HG03039 (cell line): ENCODE measurements around the gene PLK3.
"Not testable (repeated sequence)": the region's sequence is repeated elsewhere in the genome, so short reads cannot be mapped to it uniquely, and the experiment has no call there.

ENCODE experiments used
- ATAC-seq: cut with Tn5 transposase; IDR thresholded peaks from one replicate; pipeline ENCODE4 v1.9.1; 2021; ENCODE audit warnings: mild to moderate bottlenecking, moderate library complexity; ENCODE audit not compliant: unreplicated experiment

The PLK3 gene

DNA sequence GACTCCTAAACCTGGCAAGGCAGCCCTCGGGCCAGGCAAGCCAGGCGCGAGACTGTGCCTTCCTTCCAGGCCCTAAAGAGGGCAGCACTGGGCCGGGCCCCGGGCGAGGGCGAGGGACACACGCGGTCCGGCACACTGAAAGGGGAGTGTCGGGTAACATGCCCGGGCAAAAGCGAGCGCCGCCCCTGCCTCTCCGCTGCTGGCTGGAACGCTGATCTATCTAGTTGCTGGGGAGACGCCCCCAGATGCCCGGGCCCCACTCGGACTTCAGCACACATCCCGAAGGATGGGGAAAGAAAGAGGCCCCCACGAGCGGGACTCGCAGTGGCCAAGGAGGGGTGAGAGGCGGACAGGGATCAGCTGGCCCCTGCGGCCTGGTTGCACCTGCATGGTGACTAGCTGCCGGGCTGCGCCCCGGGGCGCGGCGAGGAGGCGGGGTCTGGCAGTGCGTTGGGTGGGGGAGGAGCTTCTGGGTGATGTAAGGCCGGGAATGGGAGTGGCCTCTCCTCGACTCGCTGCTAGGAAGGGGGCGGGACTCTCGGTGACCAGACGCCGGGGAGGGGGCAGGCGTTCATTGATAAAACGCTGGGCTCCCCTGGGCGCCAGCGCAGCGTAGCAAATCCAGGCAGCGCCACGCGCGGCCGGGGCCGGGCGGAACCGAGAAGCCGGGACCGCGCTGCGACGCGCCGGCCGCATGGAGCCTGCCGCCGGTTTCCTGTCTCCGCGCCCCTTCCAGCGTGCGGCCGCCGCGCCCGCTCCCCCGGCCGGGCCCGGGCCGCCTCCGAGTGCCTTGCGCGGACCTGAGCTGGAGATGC, at the start of gene PLK3:
Gene PLK3, plus strand, starts transcription at position 608 of the 815 bp plus-strand sequence. Its CDS starts 87 bp downstream, at position 695.
- peak; percentile 81 for ATAC-seq

DNA sequence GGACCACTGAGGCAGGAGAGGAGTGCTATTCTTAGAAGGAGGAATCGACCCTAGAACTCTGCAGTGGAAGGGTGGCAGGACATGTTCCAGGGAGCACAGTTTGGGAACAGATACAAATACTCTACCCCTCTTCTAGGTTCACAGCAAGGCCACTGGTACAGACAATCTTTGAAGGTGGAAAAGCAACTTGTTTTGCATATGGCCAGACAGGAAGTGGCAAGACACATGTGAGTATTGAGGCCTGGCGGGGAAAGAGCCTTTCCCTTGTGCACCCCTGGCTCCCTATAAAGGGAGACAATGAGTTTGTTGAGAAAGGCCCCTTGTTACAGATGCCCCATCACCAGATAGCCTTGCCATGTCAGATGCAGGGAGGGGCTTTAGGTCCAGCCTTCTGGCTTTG, 42.8 kb upstream of the PLK3 start:
- no peak for ATAC-seq

DNA sequence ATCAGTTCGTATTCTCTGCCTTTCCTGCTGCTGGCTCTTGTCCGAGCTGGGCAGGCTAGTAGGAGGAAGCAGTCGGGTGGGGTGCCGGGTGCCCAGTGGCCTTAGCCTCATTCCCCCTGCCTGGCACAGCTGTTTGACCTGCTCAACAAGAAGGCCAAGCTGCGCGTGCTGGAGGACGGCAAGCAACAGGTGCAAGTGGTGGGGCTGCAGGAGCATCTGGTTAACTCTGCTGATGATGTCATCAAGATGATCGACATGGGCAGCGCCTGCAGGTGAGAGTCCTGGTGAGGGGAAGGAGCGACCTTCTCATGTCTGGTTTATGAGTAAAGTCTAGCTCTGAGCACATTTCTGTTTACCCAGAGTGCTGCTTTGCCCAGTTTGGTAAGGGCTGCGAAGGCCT, 41.1 kb upstream of the PLK3 start:
- no peak for ATAC-seq

DNA sequence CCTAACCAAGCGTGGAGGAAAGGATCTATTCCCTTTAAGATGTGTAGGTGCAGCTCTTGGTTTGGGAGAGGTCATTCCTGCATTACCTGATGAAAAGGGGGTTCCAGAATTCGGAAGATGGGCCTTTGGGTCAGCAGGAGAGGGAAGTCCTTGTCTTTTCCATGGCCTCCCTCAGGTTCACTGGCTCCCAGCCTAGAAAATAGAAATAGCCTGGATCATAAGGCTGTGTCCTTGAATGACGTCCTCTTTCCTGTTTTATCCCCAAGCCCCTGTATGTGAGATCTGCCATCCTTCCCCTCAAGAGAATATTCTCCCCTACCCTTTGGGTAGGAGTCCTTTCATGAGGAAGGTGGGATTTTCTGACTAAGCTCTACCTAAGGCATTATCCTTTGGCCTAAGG, 39.3 kb upstream of the PLK3 start:
- no peak for ATAC-seq

DNA sequence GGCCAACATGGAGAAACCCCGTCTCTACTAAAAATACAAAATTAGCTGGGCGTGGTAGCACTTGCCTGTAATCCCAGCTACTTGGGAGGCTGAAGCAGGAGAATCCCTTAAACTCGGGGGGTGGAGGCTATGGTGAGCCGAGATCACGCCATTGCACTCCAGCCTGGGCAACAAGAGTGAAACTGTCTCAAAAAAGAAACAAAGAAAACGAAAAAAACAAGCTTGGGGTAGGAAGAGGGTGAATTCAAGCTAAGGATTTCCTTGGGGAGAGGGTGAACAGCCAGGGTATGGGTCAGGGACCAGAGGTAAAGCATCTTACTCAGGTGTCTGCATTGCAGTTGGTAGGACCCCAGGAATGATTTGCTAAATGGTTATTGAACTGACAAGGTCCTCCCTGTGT, 33.8 kb upstream of the PLK3 start:
- not testable (repeated sequence) for ATAC-seq

DNA sequence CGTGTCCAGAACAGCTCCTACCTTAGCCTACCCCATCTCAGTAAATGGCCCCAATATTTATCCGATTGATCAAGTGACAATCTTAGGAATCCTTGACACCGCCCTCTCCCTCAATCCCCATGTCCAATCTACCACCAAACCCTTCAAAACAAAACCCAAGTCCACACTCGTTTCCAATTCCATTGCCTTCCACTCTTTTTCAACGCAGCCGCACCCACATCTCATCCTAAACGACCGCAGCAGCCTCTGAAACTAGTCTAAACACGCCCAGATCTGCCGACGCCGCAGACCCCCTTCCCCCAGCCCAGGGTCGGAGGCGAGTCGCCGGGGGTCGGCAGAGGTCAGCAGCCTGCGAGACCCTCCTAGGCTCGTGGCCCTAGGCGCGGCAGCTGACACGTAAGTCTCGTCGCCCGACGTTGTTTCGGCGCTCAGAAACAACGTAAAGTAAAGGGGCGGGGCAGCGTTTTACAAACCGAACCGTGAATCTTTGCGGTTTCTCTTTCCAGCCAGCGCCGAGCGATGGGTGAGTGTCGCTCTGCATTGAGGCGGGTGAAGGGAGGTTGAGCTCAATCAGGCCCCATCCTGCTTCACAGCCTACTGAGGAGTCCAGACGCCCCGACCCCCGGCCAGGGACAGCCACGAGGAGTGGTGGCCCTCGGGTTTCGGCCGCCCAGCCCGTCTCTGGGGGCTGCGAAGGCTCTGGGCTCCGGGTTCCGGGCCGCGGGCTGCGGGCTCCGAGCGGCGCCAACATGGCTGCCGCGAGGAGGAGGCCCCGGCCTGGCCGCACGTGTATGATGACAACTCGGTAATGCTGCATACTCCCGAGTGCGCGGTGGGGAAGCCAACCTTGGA, 24.9 kb upstream of the PLK3 start, which contains the start of gene RPS8:
Gene RPS8, plus strand, starts transcription at position 463 of the 852 bp plus-strand sequence. Its CDS starts 57 bp downstream, at position 520.
- peak; percentile 76 for ATAC-seq

DNA sequence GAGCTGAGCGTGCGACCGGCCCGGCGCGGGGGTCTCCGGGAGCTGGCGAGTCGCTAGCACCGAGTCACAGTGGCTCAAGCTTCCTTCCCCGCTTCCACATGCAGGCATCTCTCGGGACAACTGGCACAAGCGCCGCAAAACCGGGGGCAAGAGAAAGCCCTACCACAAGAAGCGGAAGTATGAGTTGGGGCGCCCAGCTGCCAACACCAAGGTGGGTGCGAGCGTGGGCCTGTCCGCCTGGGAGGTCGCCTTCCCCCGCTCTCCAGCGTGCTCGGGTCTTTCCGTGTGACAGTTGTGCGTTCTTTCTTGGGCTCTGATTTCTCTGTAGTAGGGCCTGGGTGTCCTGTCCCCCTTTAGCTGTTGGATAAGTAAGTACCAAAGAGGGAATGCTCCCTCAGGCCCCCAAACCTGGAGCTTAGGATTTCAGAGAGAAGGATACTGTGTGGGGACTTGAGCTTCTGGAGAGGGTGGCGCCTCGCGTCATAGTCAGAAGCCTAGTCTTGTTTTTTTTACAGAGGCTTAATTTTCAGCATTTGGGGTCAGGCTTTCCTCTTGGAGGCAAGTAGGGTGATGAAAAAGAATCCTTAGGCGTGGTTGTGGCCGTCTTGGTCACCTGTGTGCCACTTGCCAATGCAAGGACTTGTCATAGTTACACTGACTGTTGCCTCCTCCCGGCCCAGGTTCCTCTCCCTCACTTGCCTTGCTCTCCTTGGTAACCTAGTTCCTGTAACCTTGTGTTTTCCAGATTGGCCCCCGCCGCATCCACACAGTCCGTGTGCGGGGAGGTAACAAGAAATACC, 24.0 kb upstream of the PLK3 start:
- peak; percentile 11 for ATAC-seq

DNA sequence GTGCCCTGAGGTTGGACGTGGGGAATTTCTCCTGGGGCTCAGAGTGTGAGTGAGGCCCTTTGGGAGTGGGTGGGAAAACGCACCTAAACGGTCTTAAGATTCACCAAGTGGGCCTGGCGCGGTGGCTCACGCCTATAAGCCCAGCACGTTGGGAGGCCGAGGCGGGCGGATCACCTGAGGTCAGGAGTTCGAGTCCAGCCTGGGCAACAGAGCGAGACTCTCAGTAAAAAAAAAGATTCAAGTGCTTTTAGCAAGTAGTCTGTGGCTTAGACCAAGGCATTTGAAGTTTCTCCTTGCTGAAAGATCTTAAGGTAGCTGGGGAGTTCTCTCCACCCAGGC, 23.5 kb upstream of the PLK3 start:
- ATAC-seq = no peak

DNA sequence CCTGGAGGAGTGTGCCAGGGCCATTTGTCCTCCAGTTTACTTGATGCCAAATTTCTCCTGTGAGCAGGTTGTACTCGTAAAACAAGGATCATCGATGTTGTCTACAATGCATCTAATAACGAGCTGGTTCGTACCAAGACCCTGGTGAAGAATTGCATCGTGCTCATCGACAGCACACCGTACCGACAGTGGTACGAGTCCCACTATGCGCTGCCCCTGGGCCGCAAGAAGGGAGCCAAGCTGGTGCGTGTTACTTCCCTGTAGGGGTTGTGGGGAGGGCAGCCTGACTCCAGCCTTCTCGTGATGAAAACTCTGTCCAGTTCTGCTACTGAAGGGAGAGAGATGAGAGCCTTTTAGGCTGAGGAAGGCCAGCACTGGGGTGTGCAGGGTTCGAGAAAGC, 22.6 kb upstream of the PLK3 start:
- ATAC-seq = no peak

DNA sequence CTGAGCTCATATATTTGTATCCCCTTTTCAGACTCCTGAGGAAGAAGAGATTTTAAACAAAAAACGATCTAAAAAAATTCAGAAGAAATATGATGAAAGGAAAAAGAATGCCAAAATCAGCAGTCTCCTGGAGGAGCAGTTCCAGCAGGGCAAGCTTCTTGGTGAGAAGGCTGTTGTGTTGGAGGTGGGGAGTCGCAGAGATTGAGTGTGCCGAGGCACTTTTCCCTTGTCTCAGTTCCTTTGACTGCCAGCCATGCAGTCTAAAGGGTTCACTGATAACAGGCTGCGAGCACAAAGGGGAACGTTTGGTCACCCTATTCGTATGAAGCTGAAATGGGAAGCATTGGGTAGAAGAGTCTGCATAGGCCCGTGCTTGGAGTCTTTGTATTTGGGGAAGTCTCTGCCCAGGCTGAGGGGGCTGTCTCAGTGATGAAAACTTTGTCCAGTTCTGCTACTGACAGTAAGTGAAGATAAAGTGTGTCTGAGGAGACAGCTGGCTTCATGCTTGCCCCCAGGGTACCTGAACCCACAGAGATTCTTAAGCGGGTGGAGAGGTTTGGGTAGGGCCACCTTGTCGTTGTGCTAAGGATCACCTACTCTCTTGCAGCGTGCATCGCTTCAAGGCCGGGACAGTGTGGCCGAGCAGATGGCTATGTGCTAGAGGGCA, 22.1 kb upstream of the PLK3 start:
- no peak for ATAC-seq

DNA sequence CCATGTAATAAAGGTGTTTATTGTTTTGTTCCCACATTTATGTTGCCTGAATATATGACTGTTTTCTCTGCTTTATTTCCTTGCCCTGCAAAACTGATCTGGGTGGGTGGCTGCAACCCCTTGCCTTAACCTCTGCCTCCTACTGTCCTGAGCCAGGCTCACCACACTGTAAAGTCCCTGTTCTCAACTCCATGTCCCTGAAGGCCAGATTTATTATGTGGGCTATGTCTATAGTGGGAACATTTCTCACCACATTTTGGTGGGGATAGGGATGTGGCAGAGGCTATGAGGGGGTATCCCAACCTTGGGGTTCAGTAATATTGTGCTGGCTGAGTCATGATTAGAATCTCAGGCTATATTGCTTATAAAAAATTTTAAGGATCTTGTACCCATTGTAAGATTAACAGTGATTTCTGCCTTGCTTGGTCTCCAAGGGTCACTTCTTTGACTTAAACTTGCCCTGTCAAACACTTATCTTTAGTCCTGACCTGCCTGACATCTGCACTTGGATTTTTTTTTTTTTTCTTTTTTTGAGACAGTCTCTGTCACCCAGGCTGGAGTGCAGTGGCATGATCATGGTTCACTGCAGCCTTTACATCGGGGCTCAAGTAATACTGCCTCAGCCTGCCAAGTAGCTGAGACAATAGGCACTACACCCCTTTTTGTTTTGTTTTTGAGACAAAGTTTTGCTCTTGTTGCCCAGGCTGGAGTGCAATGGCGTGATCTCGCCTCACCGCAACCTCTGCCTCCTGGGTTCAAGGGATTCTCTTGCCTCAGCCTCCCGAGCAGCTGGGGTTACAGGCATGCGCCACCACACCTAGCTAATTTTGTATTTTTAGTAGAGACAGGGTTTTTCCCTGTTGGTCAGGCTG, 21.2 kb upstream of the PLK3 start:
- no peak for ATAC-seq

DNA sequence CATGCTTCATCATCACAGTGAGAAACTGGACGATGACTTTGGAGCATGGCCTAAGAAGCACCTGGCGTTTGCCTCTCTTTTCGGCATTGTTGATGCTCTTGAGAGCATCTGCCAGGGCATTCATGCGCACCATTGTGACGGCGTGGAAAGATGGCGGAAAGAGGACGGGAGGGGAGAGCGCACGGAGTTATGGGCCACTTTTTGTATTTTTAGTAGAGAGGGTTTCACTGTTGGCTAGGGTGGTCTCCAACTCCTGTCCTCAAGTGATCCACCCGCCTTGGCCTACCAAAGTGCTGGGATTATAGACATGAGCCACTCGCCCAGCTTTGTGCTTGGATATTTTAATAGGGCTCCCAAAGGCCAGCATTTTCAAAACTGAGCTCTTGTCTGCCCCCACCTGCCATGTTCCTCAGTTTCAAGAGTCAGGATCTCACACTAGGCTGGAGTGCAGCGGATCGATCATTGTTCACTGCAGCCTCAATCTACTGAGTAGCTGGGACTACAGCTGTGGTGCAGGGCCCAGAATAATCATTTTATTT, 19.5 kb upstream of the PLK3 start:
- ATAC-seq = no peak

DNA sequence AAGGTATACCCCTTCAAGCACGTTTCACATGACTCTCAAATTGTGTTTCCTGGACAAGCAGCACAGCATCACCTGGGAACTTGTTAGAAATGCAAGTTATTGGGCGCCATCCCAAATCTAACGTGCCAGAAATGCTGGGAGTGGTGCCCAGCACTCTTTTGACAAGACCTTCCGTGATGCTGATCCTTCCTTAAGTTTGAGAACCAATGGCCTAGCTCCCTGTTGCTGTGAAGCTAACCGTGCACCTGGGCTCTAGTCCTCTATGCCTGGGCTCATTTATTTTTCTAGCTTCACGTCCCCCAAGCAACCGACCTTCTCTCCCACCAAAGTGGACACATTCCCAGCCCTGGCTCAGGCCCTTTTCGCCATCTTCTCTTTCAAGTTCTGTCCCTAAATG, 16.5 kb upstream of the PLK3 start:
- ATAC-seq = no peak

DNA sequence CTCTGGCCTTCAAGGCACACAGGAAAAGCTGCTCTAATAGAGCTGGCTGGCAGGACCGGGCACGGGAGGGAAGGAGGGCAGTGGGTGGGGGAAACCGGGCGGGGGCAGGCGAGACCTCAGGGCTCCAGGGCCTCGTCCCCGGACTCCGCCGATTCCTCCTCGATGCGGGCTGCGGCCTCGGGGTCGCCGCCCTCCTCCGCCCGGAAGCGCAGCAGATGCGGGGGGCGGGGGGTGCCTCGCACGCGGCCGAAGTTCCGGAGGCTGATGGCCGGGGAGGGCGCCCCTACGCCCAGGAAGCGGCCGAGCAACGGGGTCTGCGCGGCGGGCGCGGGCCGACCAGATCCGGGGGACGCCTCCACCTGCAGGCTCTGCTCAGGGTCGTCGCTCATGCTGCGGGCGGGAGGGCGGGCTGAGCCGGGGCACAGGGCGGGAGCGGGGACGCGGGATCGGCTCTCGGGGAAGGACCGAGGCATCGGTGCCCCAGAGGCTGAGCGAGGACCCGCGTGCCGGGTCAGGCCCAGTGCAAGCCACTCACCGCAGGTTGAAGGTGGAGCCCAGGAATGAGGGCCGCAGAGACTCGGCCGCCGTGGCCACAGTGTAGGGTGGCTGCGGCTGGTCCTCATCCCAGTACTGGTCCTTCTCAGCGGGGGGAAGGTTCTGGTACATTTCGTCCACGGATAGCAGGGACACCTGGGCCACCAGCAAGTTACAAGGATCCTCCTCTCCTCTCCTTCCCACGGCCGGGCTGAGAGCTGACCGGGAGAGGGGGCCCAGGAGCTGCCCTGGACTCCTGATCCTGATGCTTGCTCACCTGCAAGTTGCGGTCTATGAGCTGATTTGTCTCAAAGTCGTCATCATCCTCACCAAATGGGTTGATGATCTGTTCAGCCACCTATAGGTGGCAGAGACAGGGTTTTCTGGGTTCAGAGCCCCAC, 15.8 kb upstream of the PLK3 start:
- no peak for ATAC-seq

DNA sequence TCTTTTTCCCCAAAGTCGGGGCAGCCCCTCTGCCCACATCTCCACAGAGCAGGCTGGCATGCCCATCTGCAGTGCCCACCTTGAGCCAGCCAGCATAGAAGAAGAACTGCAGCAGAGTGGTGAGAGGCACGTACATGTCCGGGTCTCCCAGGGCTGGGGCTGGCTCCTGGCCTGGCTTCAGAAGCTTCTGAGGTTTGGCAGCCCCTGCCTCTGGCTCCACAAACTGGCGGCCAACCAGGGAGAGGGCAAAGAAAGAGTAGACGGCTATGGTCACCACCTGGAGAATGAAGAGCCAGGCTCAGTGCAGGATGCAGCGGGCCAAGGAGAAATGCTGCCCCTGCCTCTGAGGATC, 15.2 kb upstream of the PLK3 start:
- no peak for ATAC-seq

DNA sequence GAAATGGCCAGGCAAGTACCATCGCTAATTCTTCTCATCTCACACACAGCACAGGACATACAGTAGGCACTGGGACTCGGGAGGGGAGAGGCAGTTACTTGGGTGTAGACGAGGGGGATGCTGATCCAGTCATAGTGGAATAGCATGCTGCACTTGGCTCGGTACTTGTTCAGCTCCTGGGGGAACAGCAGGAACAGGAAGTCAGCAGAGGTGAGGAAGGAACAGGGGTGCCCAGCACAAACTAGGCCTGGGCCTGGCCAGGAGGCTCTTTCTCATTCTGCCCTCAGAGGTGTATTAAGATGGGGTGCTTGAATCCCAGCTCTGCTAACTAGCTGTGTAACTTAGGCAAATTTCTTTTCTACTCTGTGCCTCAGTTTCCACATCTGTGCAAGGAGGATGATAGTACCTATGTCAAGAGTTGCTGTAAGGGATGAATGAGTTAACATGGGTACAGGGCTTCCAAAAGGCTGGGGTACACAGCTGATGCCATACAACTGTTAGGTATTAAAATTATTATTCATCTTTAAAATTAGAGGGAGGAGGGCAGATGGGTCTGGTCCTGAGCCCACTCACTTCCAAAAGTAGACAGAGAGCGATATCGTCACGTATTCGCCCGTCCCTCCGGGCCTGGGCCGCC, 14.6 kb upstream of the PLK3 start:
- no peak for ATAC-seq

DNA sequence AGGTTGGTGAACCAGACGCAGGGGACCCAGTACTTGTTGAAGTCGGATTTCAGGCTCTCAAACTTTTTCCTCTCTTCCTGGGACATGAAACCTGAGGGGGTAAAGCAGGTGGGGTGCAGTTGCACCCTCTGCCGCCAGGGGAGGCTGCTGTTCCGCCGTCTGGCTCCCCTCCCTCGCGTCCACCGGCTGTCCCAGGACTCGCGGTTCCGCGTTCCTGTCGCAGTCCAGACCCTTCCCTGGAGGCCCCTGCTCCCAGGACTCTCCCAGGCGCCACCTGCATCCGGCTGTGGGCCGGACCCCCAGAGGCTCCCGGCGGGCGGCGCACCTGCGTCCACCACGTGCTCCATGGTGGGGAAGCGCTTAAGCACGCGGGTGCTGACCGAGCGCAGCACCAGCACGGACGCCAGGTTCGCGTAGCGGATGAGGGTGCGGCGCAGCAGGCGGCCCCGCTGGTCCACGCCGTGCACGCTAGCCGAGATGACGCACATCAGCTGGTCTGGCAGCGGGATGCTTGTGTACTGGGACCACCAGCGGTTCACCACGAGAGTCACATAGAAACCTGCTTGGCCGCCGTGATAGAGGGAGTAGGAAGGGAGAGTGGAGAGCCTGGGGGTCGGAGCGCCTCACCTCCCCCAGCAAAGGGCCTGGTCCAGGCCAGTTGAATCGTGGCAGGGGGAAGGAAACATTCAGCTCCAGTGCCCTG, 13.9 kb upstream of the PLK3 start:
- peak; percentile 62 for ATAC-seq
